HepG2 (cell line): ENCODE data around the gene TBC1D22A. TPM values are rescaled to one million over a fixed set of nuclear protein-coding genes. Genes with fewer than 3 reads are reported as not detected.

Experiments
- ATAC-seq: fragments of 200-7000 bp; cut with Tn5 transposase; 3 replicates; pipeline ENCODE4 v1.9.1; 2020; ENCODE audit warnings: mild to moderate bottlenecking, moderate library complexity
- BruUV-seq: library from RNA; stranded (reverse); fragments of 400-500 nt; replicated peaks from 2 replicates; lab custom pipeline; 2021; lab: Mats Ljungman, UMichigan
- CTCF ChIA-PET: fragments of 300-600 bp; formaldehyde crosslinking; extraction: SDS; loops from one replicate; lab custom pipeline; 2021; ENCODE audit warnings: low total read pairs, inconsistent platforms, low intra/inter-chr PET ratio; lab: Yijun Ruan, JAX
- POLR2A ChIA-PET: fragments of 350-600 bp; sonication (Branson Sonifier 250); formaldehyde crosslinking; loops from one replicate; lab custom pipeline; 2020; ENCODE audit warnings: antibody characterized with exemption, inconsistent platforms; lab: Yijun Ruan, JAX
- DNase-seq: peaks from one replicate; pipeline ENCODE4 v3.0.0-alpha.2; 2015; ENCODE audit warnings: low spot score
- FAIRE-seq: peaks from 3 replicates; lab custom pipeline; 2011; peaks lifted over from hg19 to GRCh38; lab: Jason Lieb, UNC
- H2AFZ ChIP-seq: one replicate; pipeline ENCODE4 v1.6.1; 2011; ENCODE audit warnings: low read length, inconsistent platforms
- H3K27ac ChIP-seq: fragments of 300-600 bp; 3 replicates; pipeline ENCODE4 v1.8.0; 2011; ENCODE audit warnings: mixed run types, mild to moderate bottlenecking, mixed read lengths, low read length, inconsistent platforms; ENCODE audit not compliant: insufficient read depth; ENCODE audit errors: extremely low read length
- H3K27me3 ChIP-seq, 2 experiments: fragments of 200-600 bp in 1 of 2; 2 replicates in 1 of 2; 3 replicates in 1 of 2; pipeline versions ENCODE4 v1.6.0 to v1.8.0; 2011; ENCODE audit warnings: low read length in 2 of 2, mild to moderate bottlenecking in 2 of 2, moderate library complexity in 2 of 2, inconsistent platforms in 1 of 2; ENCODE audit not compliant: insufficient read depth in 2 of 2, control insufficient read depth in 1 of 2
- H3K36me3 ChIP-seq, 2 experiments: fragments of 200-600 bp in 1 of 2; replicated peaks in 1 of 2; 2 replicates in 1 of 2; 3 replicates in 1 of 2; pipeline versions ENCODE4 v1.5.1 to v1.8.0; 2011; ENCODE audit warnings: low read length in 2 of 2, inconsistent platforms in 1 of 2; ENCODE audit not compliant: insufficient read depth in 2 of 2, control insufficient read depth in 1 of 2
- H3K4me1 ChIP-seq: 2 replicates; pipeline ENCODE4 v1.5.1; 2012; ENCODE audit warnings: low read length, inconsistent platforms; ENCODE audit not compliant: insufficient read depth
- H3K4me2 ChIP-seq: 2 replicates; pipeline ENCODE4 v1.6.0; 2011; ENCODE audit warnings: low read depth, low read length, inconsistent platforms
- H3K4me3 ChIP-seq, 3 experiments: fragments of 200-600 bp in 1 of 3; sonication (generic), shearing (Covaris generic) in 1 of 3; replicated peaks in 1 of 3; 2 replicates each; pipeline ENCODE4 v1.5.1; 2011 to 2016; ENCODE audit warnings: low read length in 3 of 3, inconsistent platforms in 2 of 3, low read depth in 2 of 3, mild to moderate bottlenecking in 2 of 3, control low read depth in 1 of 3, mixed read lengths in 1 of 3; ENCODE audit not compliant: insufficient read depth in 1 of 3
- H3K79me2 ChIP-seq: one replicate; pipeline ENCODE4 v1.6.1; 2011; ENCODE audit warnings: low read length, inconsistent platforms; ENCODE audit not compliant: insufficient read depth
- H3K9ac ChIP-seq: 2 replicates; pipeline ENCODE4 v1.6.0; 2011; ENCODE audit warnings: mild to moderate bottlenecking, low read depth, low read length, inconsistent platforms; ENCODE audit not compliant: insufficient read depth
- H3K9me3 ChIP-seq: 2 replicates; pipeline ENCODE4 v1.5.1; 2012; ENCODE audit warnings: mild to moderate bottlenecking, low read length
- H4K20me1 ChIP-seq: 2 replicates; pipeline ENCODE4 v1.6.0; 2011; ENCODE audit warnings: inconsistent platforms, mild to moderate bottlenecking, low read length, moderate library complexity; ENCODE audit not compliant: insufficient read depth
- CREB1 ChIP-seq, 2 experiments: fragments of 450-650 bp in 1 of 2; IDR thresholded peaks; 2 replicates each; pipeline ENCODE4 v1.6.1; 2016 to 2017; ENCODE audit warnings: control low read depth in 1 of 2, mild to moderate bottlenecking in 1 of 2, missing compliant biosample characterization in 1 of 2, missing genetic modification characterization in 1 of 2
- GLI4 ChIP-seq: sonication (generic); formaldehyde crosslinking; IDR thresholded peaks from 2 replicates; pipeline ENCODE4 v1.5.1; 2020; ENCODE audit warnings: missing genetic modification reagents, mild to moderate bottlenecking, moderate library complexity, borderline replicate concordance
- HOXA7 ChIP-seq: sonication (generic); formaldehyde crosslinking; IDR thresholded peaks from 2 replicates; pipeline ENCODE4 v1.8.1; 2022; ENCODE audit warnings: mild to moderate bottlenecking, missing genetic modification reagents, moderate library complexity
- KDM3A ChIP-seq: IDR thresholded peaks from 2 replicates; pipeline ENCODE4 v1.6.1; 2018; ENCODE audit warnings: low read depth, missing compliant biosample characterization
- PBX2 ChIP-seq: IDR thresholded peaks from 2 replicates; pipeline ENCODE4 v1.6.1; 2016; ENCODE audit warnings: control low read depth
- PRDM15 ChIP-seq: sonication (generic); formaldehyde crosslinking; IDR thresholded peaks from 2 replicates; pipeline ENCODE4 v1.4.0; 2020; ENCODE audit warnings: missing genetic modification reagents
- UBTF ChIP-seq: sonication (generic); formaldehyde crosslinking; IDR thresholded peaks from 2 replicates; pipeline ENCODE4 v1.4.0; 2020; ENCODE audit warnings: mild to moderate bottlenecking, missing genetic modification reagents
- YEATS4 ChIP-seq: sonication (generic); formaldehyde crosslinking; IDR thresholded peaks from 2 replicates; pipeline ENCODE4 v1.4.0; 2020; ENCODE audit warnings: missing genetic modification reagents, borderline replicate concordance
- ZHX1 ChIP-seq: sonication (generic); formaldehyde crosslinking; IDR thresholded peaks from 2 replicates; pipeline ENCODE4 v1.8.1; 2022; ENCODE audit warnings: low read depth, mild to moderate bottlenecking, missing genetic modification reagents
- ZNF546 ChIP-seq: sonication (generic); formaldehyde crosslinking; conservative IDR thresholded peaks from 2 replicates; pipeline ENCODE4 v1.8.1; 2023; ENCODE audit warnings: mild to moderate bottlenecking, missing genetic modification reagents
- ZNF569 ChIP-seq: sonication (generic); formaldehyde crosslinking; IDR thresholded peaks from 2 replicates; pipeline ENCODE4 v1.5.0; 2020; ENCODE audit warnings: mild to moderate bottlenecking, missing genetic modification reagents, moderate library complexity, borderline replicate concordance
- ZNF83 ChIP-seq: sonication (generic); formaldehyde crosslinking; IDR thresholded peaks from 2 replicates; pipeline ENCODE4 v1.4.0; 2020; ENCODE audit warnings: missing genetic modification reagents, mild to moderate bottlenecking, borderline replicate concordance
- WGBS: methylation state at CpG from one replicate; pipeline ENCODE4 v1.1.6; 2017; ENCODE audit warnings: low lambda C conversion rate; 5-methylcytosine and 5-hydroxymethylcytosine counted together
- in situ Hi-C: cut with HindIII; loops from 2 replicates; pipeline ENCODE4 v1.10.0; 2017; ENCODE audit warnings: low pct_unique_long_range_greater_than_20kb; ENCODE audit not compliant: extremely low pct_ligation_motif_present
- intact Hi-C: fragments of 100-400 bp; cut with micrococcal nuclease; formaldehyde crosslinking; loops from one replicate; pipeline ENCODE4 v1.10.0; 2022; ENCODE audit not compliant: unreplicated experiment
- polyA plus RNA-seq, 8 experiments: library from polyadenylated mRNA; depleted of rRNA in 3 of 8; stranded (reverse) in 7 of 8; unstranded in 1 of 8; fragments of >200 nt; fragmentation: Illumina TruSeq in 4 of 8; extraction: Trizol in 4 of 8; gene quantifications; 2 replicates each; pipeline versions ENCODE4 v1.2.1 to v1.2.3, GENCODE V29; 2011 to 2016; ENCODE audit warnings: low read depth in 4 of 8, missing spikeins in 1 of 8, mixed read lengths in 1 of 8; ENCODE audit not compliant: insufficient read depth in 1 of 8
- total RNA-seq, 5 experiments: library from RNA; depleted of rRNA; stranded (reverse); fragments of >200 nt; fragmentation: Illumina TruSeq; extraction: Trizol; gene quantifications; 2 replicates each; pipeline ENCODE4 v1.2.3, GENCODE V29; 2016; ENCODE audit warnings: low read depth in 1 of 5

TBC1D22A gene
- total and polyA plus RNA-seq, 2 of the 13 experiments (the other 11 are each of a cell fraction or from before 2014, with no cell fraction given), result 17.3 to 18.0 TPM

- ATAC-seq, result peak; percentile 66
- Histone ChIP-seq H3K36me3 (peaks cover 0 to 3% of the 10 kb centered on the region in 2 experiments; a peak in 1 of 5 replicates), H3K79me2 (peaks cover 36% of the 10 kb centered on the region), H2AFZ (no peak overlapping the region), H3K9me3 (no peaks in the 10 kb centered on the region), H3K4me2 (peak overlapping the region; percentile 95), H3K9ac (peak overlapping the region; percentile 87), H3K4me1 (peaks cover 77% of the 10 kb centered on the region), H3K4me3 (peak overlapping the region; percentile 63 to 84 (median 79)), H3K27ac (peak overlapping the region; percentile 87), H3K27me3 (no peaks in the 10 kb centered on the region; a peak in 1 of 5 replicates), H4K20me1 (peaks cover 18% of the 10 kb centered on the region)
- POLR2A ChIA-PET, result interaction anchor here (0.8 to 4.0 kb wide), 14 partner anchors 12 to 177 kb away, joined by 3 to 42 read pairs (median 5); partner anchors contain the start of gene TBC1D22A
- no CpG with 5 or more reads among the region's 20 CpGs for WGBS
- TSS peak; percentile 72 for BruUV-seq
- DNase-seq, result peak; percentile 30
- FAIRE-seq, result no peak
- CTCF ChIA-PET, result interaction anchor here (0.6 to 0.9 kb wide), 2 partner anchors 20 to 65 kb away, joined by 3 to 5 read pairs; no protein-coding TSS in a partner anchor
- intact Hi-C loops (loop anchor here (2.0 to 10.0 kb wide), 2 partner anchors 16 to 164 kb away; no protein-coding TSS in a partner anchor), in situ Hi-C loops (no loop called here)
- TF ChIP-seq UBTF (CRISPR knock-in tag), result peak; percentile 69
- no peak for TF ChIP-seq ZHX1
- no peak for TF ChIP-seq PRDM15 (CRISPR knock-in tag)
- TF ChIP-seq GLI4 (CRISPR knock-in tag), result no peak
- no peak for TF ChIP-seq HOXA7 (CRISPR knock-in tag)
- 0 out of 2 replicates have a peak, but pooled peaks have one; percentile 11 for TF ChIP-seq ZNF546 (CRISPR knock-in tag)
- no peak for TF ChIP-seq PBX2 (CRISPR knock-in tag)
- TF ChIP-seq ZNF83 (CRISPR knock-in tag), result no peak
- TF ChIP-seq YEATS4 (CRISPR knock-in tag), result no peak
- no peak for TF ChIP-seq ZNF569 (CRISPR knock-in tag)
- TF ChIP-seq KDM3A (CRISPR knock-in tag), result no peak
- no peak for TF ChIP-seq CREB1 (IDR thresholded peaks at IDR 0.05)
- TF ChIP-seq CREB1 (CRISPR knock-in tag; IDR thresholded peaks at IDR 0.05), result no peak
Measured at GRCh38 chr22:46738647-46739093, 23.8 kb upstream of the TBC1D22A start.
